Keratinocyte (primary cell): ENCODE results near the gene LRFN3. TPM values are rescaled to one million over a fixed set of nuclear protein-coding genes. Genes with fewer than 3 reads are reported as not detected.

Experiments used
- DNase-seq: peaks from one replicate; pipeline ENCODE4 v3.0.0-alpha.2; 2011; ENCODE audit warnings: low read depth, missing footprints, low spot score
- FAIRE-seq: peaks from 2 replicates; lab custom pipeline; 2011; peaks lifted over from hg19 to GRCh38; lab: Jason Lieb, UNC
- H2AFZ ChIP-seq: 2 replicates; pipeline ENCODE4 v1.6.0; 2012; ENCODE audit warnings: low read length, control low read depth, inconsistent platforms; ENCODE audit not compliant: control insufficient read depth
- H3K27ac ChIP-seq: 2 replicates; pipeline ENCODE4 v1.5.1; 2011; ENCODE audit warnings: low read length; ENCODE audit not compliant: control insufficient read depth, insufficient read depth
- H3K27me3 ChIP-seq: 3 replicates; pipeline ENCODE4 v1.6.0; 2011; ENCODE audit warnings: low read length; ENCODE audit not compliant: control insufficient read depth, insufficient read depth; ENCODE audit errors: extremely low read depth
- H3K36me3 ChIP-seq, 2 experiments: 2 replicates in 1 of 2; 3 replicates in 1 of 2; pipeline ENCODE4 v1.5.1; 2011; ENCODE audit warnings: low read length in 2 of 2, mild to moderate bottlenecking in 1 of 2; ENCODE audit not compliant: control insufficient read depth in 2 of 2, insufficient read depth in 2 of 2; ENCODE audit errors: extremely low read depth in 1 of 2
- H3K4me1 ChIP-seq: 3 replicates; pipeline ENCODE4 v1.5.1; 2011; ENCODE audit warnings: low read length; ENCODE audit not compliant: control insufficient read depth, insufficient read depth; ENCODE audit errors: extremely low read depth
- H3K4me2 ChIP-seq: 3 replicates; pipeline ENCODE4 v1.6.0; 2011; ENCODE audit warnings: low read depth, low read length; ENCODE audit not compliant: control insufficient read depth, insufficient read depth; ENCODE audit errors: extremely low read depth
- H3K4me3 ChIP-seq, 3 experiments: fragments of 200-600 bp in 1 of 3; sonication (generic) in 1 of 3; 2 replicates in 2 of 3; 3 replicates in 1 of 3; pipeline ENCODE4 v1.5.1; 2011 to 2016; ENCODE audit warnings: low read length in 3 of 3, mild to moderate bottlenecking in 3 of 3, control low read depth in 2 of 3, inconsistent platforms in 1 of 3, low read depth in 1 of 3, mixed read lengths in 1 of 3, mixed run types in 1 of 3, moderate library complexity in 1 of 3; ENCODE audit not compliant: control insufficient read depth in 2 of 3, insufficient read depth in 2 of 3; ENCODE audit errors: extremely low read depth in 1 of 3
- H3K79me2 ChIP-seq: 2 replicates; pipeline ENCODE4 v1.6.0; 2012; ENCODE audit warnings: low read length; ENCODE audit not compliant: control insufficient read depth, insufficient read depth
- H3K9ac ChIP-seq: 3 replicates; pipeline ENCODE4 v1.6.0; 2011; ENCODE audit warnings: low read length; ENCODE audit not compliant: control insufficient read depth, insufficient read depth; ENCODE audit errors: extremely low read depth
- H3K9me1 ChIP-seq: 3 replicates; pipeline ENCODE4 v1.6.0; 2011; ENCODE audit warnings: low read length; ENCODE audit not compliant: control insufficient read depth, insufficient read depth; ENCODE audit errors: extremely low read depth
- H3K9me3 ChIP-seq: 2 replicates; pipeline ENCODE4 v1.5.1; 2012; ENCODE audit warnings: low read depth, low read length; ENCODE audit not compliant: control insufficient read depth
- H4K20me1 ChIP-seq: 3 replicates; pipeline ENCODE4 v1.6.0; 2011; ENCODE audit warnings: low read length; ENCODE audit not compliant: control insufficient read depth, insufficient read depth; ENCODE audit errors: extremely low read depth
- EZH2 ChIP-seq: IDR thresholded peaks from one replicate; pipeline ENCODE4 v1.6.1; 2012; ENCODE audit warnings: inconsistent platforms, mild to moderate bottlenecking, low read length, moderate library complexity
- dilution Hi-C: fragments of 300-500 bp; cut with MboI; formaldehyde crosslinking; loops from one replicate; pipeline ENCODE4 v1.7.0; 2020; ENCODE audit warnings: low sequenced_read_pairs; ENCODE audit not compliant: extremely low pct_ligation_motif_present
- polyA plus RNA-seq, 5 experiments: library from polyadenylated mRNA; depleted of rRNA in 3 of 5; stranded (reverse) in 3 of 5; stranded (forward) in 1 of 5; unstranded in 1 of 5; fragments of >200 nt; gene quantifications; 1 replicate in 1 of 5; 2 replicates in 3 of 5; 3 replicates in 1 of 5; pipeline versions ENCODE4 v1.2.1 to v1.2.3, GENCODE V29; 2011 to 2012; ENCODE audit warnings: missing spikeins in 2 of 5, low read depth in 1 of 5, low replicate concordance in 1 of 5
- TF ChIP-seq, protein P1 (sequence below), 3 experiments: IDR thresholded peaks in 1 of 3; conservative IDR thresholded peaks in 1 of 3; optimal IDR thresholded peaks in 1 of 3; 2 replicates in 2 of 3; 3 replicates in 1 of 3; pipeline versions ENCODE3 to v1.5.1; 2011; ENCODE audit warnings: low read length in 3 of 3, mild to moderate bottlenecking in 3 of 3, moderate library complexity in 2 of 3, control low read depth in 1 of 3, inconsistent platforms in 1 of 3; ENCODE audit not compliant: insufficient read depth in 2 of 3; ENCODE audit errors: extremely low read depth in 1 of 3

LRFN3 gene
- polyA plus RNA-seq, 1 donor (not counting 4 experiments of a cell fraction or from before 2014, with no cell fraction given), result 0.73 TPM

DNA sequence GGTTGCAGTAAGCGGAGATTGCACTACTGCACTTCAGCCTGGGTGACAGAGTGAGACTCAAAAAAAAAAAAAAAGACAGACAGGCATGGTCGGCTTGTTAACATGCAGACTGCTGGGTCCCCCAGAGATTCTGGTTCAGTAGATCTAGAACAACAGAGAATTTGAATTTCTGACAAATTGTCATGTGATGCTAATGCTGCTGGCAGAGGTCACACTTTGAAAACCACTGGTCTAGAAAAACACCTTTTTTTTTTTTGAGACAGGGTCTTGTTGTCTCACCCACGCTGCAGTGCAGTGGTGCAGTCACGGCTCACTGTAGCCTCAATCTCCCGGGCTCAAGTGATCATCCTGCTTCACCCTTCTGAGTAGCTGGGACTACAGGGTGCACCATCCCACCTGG is 7.7 kb upstream of the LRFN3 start:
- Histone ChIP-seq H3K79me2 (no peaks in the 10 kb centered on the region), H3K4me2 (no peak overlapping the region), H3K4me1 (peaks cover 3% of the 10 kb centered on the region), H4K20me1 (no peaks in the 10 kb centered on the region), H3K4me3 (no peak overlapping the region), H3K9me3 (no peaks in the 10 kb centered on the region), H3K27ac (no peak overlapping the region), H3K27me3 (no peaks in the 10 kb centered on the region), H2AFZ (no peak overlapping the region), H3K9me1 (no peaks in the 10 kb centered on the region), H3K36me3 (no peaks in the 10 kb centered on the region), H3K9ac (no peak overlapping the region)
- FAIRE-seq (no peak), DNase-seq (no peak)
- dilution Hi-C loops, result no loop called here
- TF ChIP-seq, protein P1, sequence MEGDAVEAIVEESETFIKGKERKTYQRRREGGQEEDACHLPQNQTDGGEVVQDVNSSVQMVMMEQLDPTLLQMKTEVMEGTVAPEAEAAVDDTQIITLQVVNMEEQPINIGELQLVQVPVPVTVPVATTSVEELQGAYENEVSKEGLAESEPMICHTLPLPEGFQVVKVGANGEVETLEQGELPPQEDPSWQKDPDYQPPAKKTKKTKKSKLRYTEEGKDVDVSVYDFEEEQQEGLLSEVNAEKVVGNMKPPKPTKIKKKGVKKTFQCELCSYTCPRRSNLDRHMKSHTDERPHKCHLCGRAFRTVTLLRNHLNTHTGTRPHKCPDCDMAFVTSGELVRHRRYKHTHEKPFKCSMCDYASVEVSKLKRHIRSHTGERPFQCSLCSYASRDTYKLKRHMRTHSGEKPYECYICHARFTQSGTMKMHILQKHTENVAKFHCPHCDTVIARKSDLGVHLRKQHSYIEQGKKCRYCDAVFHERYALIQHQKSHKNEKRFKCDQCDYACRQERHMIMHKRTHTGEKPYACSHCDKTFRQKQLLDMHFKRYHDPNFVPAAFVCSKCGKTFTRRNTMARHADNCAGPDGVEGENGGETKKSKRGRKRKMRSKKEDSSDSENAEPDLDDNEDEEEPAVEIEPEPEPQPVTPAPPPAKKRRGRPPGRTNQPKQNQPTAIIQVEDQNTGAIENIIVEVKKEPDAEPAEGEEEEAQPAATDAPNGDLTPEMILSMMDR (optimal IDR thresholded peaks at IDR 0.05 in 1 of 3, IDR thresholded peaks at IDR 0.05 in 1 of 3, conservative IDR thresholded peaks at IDR 0.05 in 1 of 3; ENCODE audit: extremely low read depth in 1 of 3, insufficient read depth in 2 of 3, low read length in 3 of 3), result no peak
- TF ChIP-seq EZH2, result no peak

DNA sequence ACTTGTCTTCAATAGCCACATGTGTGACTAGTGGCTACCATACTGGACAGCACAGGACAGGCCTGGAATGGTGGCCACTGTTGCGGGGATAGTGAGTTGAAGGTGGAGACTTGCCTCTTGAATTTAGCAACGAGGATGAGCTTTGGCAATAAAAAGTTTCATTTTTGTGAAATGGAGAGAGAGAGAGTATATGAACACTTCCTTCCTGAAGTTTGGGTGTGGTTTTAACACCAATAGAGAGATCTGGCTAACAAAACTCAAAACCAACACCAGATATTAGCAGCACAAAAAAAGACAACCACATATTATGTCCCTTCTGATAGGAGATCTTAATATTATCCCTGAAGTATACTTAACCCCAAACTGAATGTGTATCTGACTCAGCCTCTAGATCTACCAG is 6.3 kb upstream of the LRFN3 start:
- no peaks in the 10 kb centered on the region for H4K20me1 ChIP-seq
- H3K79me2 ChIP-seq, result no peaks in the 10 kb centered on the region
- H3K4me3 ChIP-seq, result no peak overlapping the region
- dilution Hi-C loops, result no loop called here
- no peak overlapping the region for H3K9ac ChIP-seq
- no peaks in the 10 kb centered on the region for H3K36me3 ChIP-seq
- no peak overlapping the region for H3K27ac ChIP-seq
- DNase-seq (no peak), FAIRE-seq (no peak)
- H3K9me3 ChIP-seq, result no peaks in the 10 kb centered on the region
- H2AFZ ChIP-seq, result no peak overlapping the region
- H3K4me2 ChIP-seq, result no peak overlapping the region
- TF ChIP-seq, protein P1 (optimal IDR thresholded peaks at IDR 0.05 in 1 of 3, IDR thresholded peaks at IDR 0.05 in 1 of 3, conservative IDR thresholded peaks at IDR 0.05 in 1 of 3; ENCODE audit: extremely low read depth in 1 of 3, insufficient read depth in 2 of 3, low read length in 3 of 3), result no peak
- no peak for TF ChIP-seq EZH2
- no peaks in the 10 kb centered on the region for H3K9me1 ChIP-seq
- no peaks in the 10 kb centered on the region for H3K27me3 ChIP-seq
- peaks cover 3% of the 10 kb centered on the region for H3K4me1 ChIP-seq
